Measurements from ENCODE around the gene AFM. TPM values are rescaled to one million over a fixed set of nuclear protein-coding genes. Genes with fewer than 3 reads are reported as not detected.

Gene AFM
- total RNA-seq, 6 experiments from 2014 or later: 129 to 320 (median 169) TPM

GRCh38 chr4:73451981-73452747 lies 29.4 kb upstream of the AFM start:
- peak overlapping the region in 1 of 3 donors; percentile 53 for H3K27ac ChIP-seq
- ATAC-seq (peak in 1 of 4 donors; percentile 2), DNase-seq (no peak)
- H3K36me3 ChIP-seq: no peaks in the 10 kb centered on the region
- intact Hi-C loops (cut with DNase I): no loop called here
- WGBS (ENCODE audit: insufficient coverage, low coverage, low lambda C conversion rate, missing lambda C conversion rate): 89% methylated on average over 4 of the region's 4 CpGs
- H3K4me3 ChIP-seq: no peak overlapping the region
- H3K4me1 ChIP-seq: peaks cover 0 to 47% (median 0%) of the 10 kb centered on the region in 4 donors
- TF ChIP-seq POLR2A (IDR thresholded peaks at IDR 0.05) (no peak), CTCF (IDR thresholded peaks at IDR 0.05) (no peak)
- H3K27me3 ChIP-seq: no peaks in the 10 kb centered on the region
- no peaks in the 10 kb centered on the region for H3K9me3 ChIP-seq

- WGBS (ENCODE audit: insufficient coverage, low coverage, low lambda C conversion rate, missing lambda C conversion rate): 37% methylated on average over 2 of the region's 2 CpGs
- Histone ChIP-seq H3K4me3 (peak overlapping the region in 1 of 3 donors; percentile 15), H3K27me3 (no peaks in the 10 kb centered on the region), H3K9me3 (no peaks in the 10 kb centered on the region), H3K36me3 (no peaks in the 10 kb centered on the region), H3K27ac (peak overlapping the region in 2 of 3 donors; percentile 3 to 53), H3K4me1 (peaks cover 0 to 39% (median 0%) of the 10 kb centered on the region in 4 donors)
- intact Hi-C loops (cut with DNase I): no loop called here
- ATAC-seq (peak; percentile 78 to 86 (median 83)), DNase-seq (no peak)
- no peak for TF ChIP-seq POLR2A (IDR thresholded peaks at IDR 0.05)
- TF ChIP-seq CTCF (IDR thresholded peaks at IDR 0.05): no peak
Measured at GRCh38 chr4:73452953-73453700, 28.4 kb upstream of the AFM start.

GRCh38 chr4:73453701-73454005 lies 27.9 kb upstream of the AFM start:
- peak in 2 of 4 donors; percentile 37 to 55 for ATAC-seq
- Histone ChIP-seq H3K4me3 (peak overlapping the region in 1 of 3 donors; percentile 15), H3K36me3 (no peaks in the 10 kb centered on the region), H3K27me3 (no peaks in the 10 kb centered on the region), H3K27ac (peak overlapping the region in 2 of 3 donors; percentile 3 to 53), H3K9me3 (no peaks in the 10 kb centered on the region), H3K4me1 (peaks cover 0 to 34% (median 0%) of the 10 kb centered on the region in 4 donors)
- no peak for DNase-seq
- no peak for TF ChIP-seq POLR2A (IDR thresholded peaks at IDR 0.05)
- TF ChIP-seq CTCF (IDR thresholded peaks at IDR 0.05): no peak
- intact Hi-C loops (cut with DNase I): no loop called here

GRCh38 chr4:73454920-73455319 lies 26.6 kb upstream of the AFM start:
- Histone ChIP-seq H3K27ac (no peak overlapping the region), H3K4me1 (peaks cover 0 to 23% (median 0%) of the 10 kb centered on the region in 4 donors), H3K9me3 (no peaks in the 10 kb centered on the region), H3K27me3 (no peaks in the 10 kb centered on the region), H3K36me3 (no peaks in the 10 kb centered on the region), H3K4me3 (no peak overlapping the region)
- intact Hi-C loops (cut with DNase I): no loop called here
- DNase-seq: no peak
- TF ChIP-seq CTCF (IDR thresholded peaks at IDR 0.05): no peak
- TF ChIP-seq POLR2A (IDR thresholded peaks at IDR 0.05): no peak
- ATAC-seq: no peak
- WGBS (ENCODE audit: insufficient coverage, low coverage, low lambda C conversion rate, missing lambda C conversion rate): 31% methylated on average over 3 of the region's 3 CpGs
